ENCODE data around the gene RUNDC1.

- TF ChIP-seq REST (IDR thresholded peaks at IDR 0.05; ENCODE audit: insufficient read depth in 1 of 2, low read depth in 2 of 2, low read length in 2 of 2) (no peak), TAF1 (IDR thresholded peaks at IDR 0.05; ENCODE audit: borderline replicate concordance, insufficient read depth, low read length) (no peak), SIN3A (IDR thresholded peaks at IDR 0.05; ENCODE audit: borderline replicate concordance, insufficient read depth, low read length) (no peak), POLR2AphosphoS5 (IDR thresholded peaks at IDR 0.05; ENCODE audit: low read depth, low read length) (no peak), FOXP2 (optimal IDR thresholded peaks at IDR 0.05; ENCODE audit: borderline replicate concordance, extremely low read depth, extremely low read length, insufficient read depth) (no peak)
Observed at GRCh38 chr17:42967925-42968324, 12.4 kb upstream of the RUNDC1 start.

Data from PFSK-1 (cell line).